Measurements from ENCODE around the gene OTOG. TPM values are rescaled to one million over a fixed set of nuclear protein-coding genes. Genes with fewer than 3 reads are reported as not detected.

OTOG gene
- total and polyA plus RNA-seq, 2 of the 8 experiments (the other 6 are each of a cell fraction or from before 2014, with no cell fraction given) = 0.41 to 1.5 TPM

DNA sequence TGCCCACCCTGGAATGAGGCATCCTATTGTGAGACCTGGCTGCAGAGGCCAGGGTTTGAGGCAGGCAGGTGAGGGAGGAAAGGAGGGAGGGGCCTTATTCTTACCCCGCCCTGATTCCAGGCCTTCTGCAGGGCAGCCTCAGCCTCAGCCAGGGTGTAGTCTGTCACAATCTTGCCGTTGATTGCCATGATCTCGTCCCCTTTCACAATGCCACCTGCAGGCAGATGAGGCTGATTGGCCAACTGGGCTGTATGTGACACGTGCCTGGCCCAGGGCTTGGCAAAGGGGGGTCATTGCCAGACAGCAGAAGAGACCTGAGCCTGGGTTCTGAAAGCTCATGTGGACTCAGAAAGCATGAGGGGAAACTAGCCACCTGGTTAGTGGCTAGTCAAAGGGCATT lies 49.0 kb upstream of the OTOG start:
- Histone ChIP-seq H3K4me3 (ENCODE audit: extremely low read depth in 1 of 4, insufficient read depth in 2 of 4, low read depth in 3 of 4, low read length in 4 of 4) (no peak overlapping the region), H4K8ac (ENCODE audit: extremely low read depth, insufficient read depth, low read length) (no peak overlapping the region; the same call in 1 of the 2 replicates), H3K27me3 (replicated peaks in 1 of 4; ENCODE audit: control insufficient read depth in 3 of 4, extremely low read depth in 1 of 4, insufficient read depth in 3 of 4, low read length in 3 of 4) (no peaks in the 10 kb centered on the region; a peak in 2 of 7 replicates), H2AFZ (ENCODE audit: low read length) (no peak overlapping the region), H2BK12ac (ENCODE audit: low read depth, low read length) (no peak overlapping the region), H2BK15ac (ENCODE audit: low read length) (no peak overlapping the region), H3K23ac (ENCODE audit: insufficient read length) (no peak overlapping the region), H2BK20ac (ENCODE audit: low read length) (no peak overlapping the region), H3K4me1 (replicated peaks in 1 of 4; ENCODE audit: control insufficient read depth in 3 of 4, insufficient read depth in 4 of 4, low read length in 3 of 4) (peaks cover 0 to 6% (median 2%) of the 10 kb centered on the region in 4 experiments; a peak in 3 of 7 replicates), H3K23me2 (ENCODE audit: low read depth, low read length) (no peaks in the 10 kb centered on the region), H4K5ac (ENCODE audit: insufficient read length, low read depth, low read length) (no peak overlapping the region), H3K4ac (replicated peaks; ENCODE audit: insufficient read length, low read depth, low read length) (no peak overlapping the region), H3K56ac (replicated peaks; ENCODE audit: insufficient read length, low read depth, low read length) (no peak overlapping the region), H2BK120ac (replicated peaks; ENCODE audit: low read depth, low read length) (no peak overlapping the region), H3K9me3 (ENCODE audit: insufficient read depth in 2 of 2, low read depth in 1 of 2, low read length in 1 of 2) (no peaks in the 10 kb centered on the region), H4K91ac (replicated peaks; ENCODE audit: insufficient read length, low read length) (no peak overlapping the region), H2BK5ac (ENCODE audit: low read depth, low read length) (no peak overlapping the region), H3K36me3 (ENCODE audit: control insufficient read depth in 2 of 4, insufficient read depth in 4 of 4, low read length in 3 of 4) (no peaks in the 10 kb centered on the region), H2AK5ac (ENCODE audit: low read depth, low read length) (no peak overlapping the region), H3K14ac (ENCODE audit: insufficient read length) (no peak overlapping the region), H3K4me2 (ENCODE audit: insufficient read depth in 1 of 2, low read depth in 2 of 2, low read length in 2 of 2) (no peak overlapping the region), H3K9ac (replicated peaks in 1 of 4; ENCODE audit: extremely low read depth in 1 of 4, low read depth in 3 of 4, low read length in 3 of 4) (no peak overlapping the region), H3K79me1 (ENCODE audit: low read depth, low read length) (no peaks in the 10 kb centered on the region), H3K18ac (ENCODE audit: extremely low read depth, low read length) (no peak overlapping the region), H4K20me1 (replicated peaks in 1 of 2; ENCODE audit: control insufficient read depth in 1 of 2, insufficient read depth in 2 of 2, low read length in 2 of 2) (no peaks in the 10 kb centered on the region), H3K27ac (ENCODE audit: low read depth, low read length) (no peak overlapping the region), H3K79me2 (ENCODE audit: control insufficient read depth in 1 of 2, insufficient read depth in 2 of 2, low read length in 2 of 2) (no peaks in the 10 kb centered on the region)
- CTCF ChIA-PET (ENCODE audit: partially characterized antibody) = interaction anchor here (0.8 to 44.8 kb wide), 21 partner anchors 8 to 150 kb away, joined by 3 to 1414 read pairs (median 4); partner anchors contain the start of genes ABCC8 and KCNJ11
- FAIRE-seq = no peak
- 50% methylated on average over 4 of the region's 4 CpGs; no CpG with 5 or more reads in 1 of the 2 experiments for WGBS, 2 experiments (ENCODE audit: extremely low coverage in 1 of 2, insufficient coverage in 1 of 2, insufficient read length in 1 of 2, insufficient replicate concordance in 2 of 2, low coverage in 1 of 2, low lambda C conversion rate in 2 of 2, missing lambda C conversion rate in 1 of 2)
- DNase-seq (ENCODE audit: low read depth in 1 of 2, low spot score in 2 of 2) = peak in 1 of 2 experiments; percentile 50
- TF ChIP-seq, protein P1, sequence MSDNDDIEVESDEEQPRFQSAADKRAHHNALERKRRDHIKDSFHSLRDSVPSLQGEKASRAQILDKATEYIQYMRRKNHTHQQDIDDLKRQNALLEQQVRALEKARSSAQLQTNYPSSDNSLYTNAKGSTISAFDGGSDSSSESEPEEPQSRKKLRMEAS (IDR thresholded peaks at IDR 0.05) = peak; percentile 43; the same call in 1 of the 2 replicates
- peak; percentile 32; the same call in 1 of the 2 replicates for TF ChIP-seq CEBPB (IDR thresholded peaks at IDR 0.05; ENCODE audit: low read depth, low read length)
- TF ChIP-seq, protein P2, sequence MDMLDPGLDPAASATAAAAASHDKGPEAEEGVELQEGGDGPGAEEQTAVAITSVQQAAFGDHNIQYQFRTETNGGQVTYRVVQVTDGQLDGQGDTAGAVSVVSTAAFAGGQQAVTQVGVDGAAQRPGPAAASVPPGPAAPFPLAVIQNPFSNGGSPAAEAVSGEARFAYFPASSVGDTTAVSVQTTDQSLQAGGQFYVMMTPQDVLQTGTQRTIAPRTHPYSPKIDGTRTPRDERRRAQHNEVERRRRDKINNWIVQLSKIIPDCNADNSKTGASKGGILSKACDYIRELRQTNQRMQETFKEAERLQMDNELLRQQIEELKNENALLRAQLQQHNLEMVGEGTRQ (IDR thresholded peaks at IDR 0.05; ENCODE audit: low read length) = no peak
- POLR2A ChIA-PET (ENCODE audit: partially characterized antibody) = interaction anchor here (0.8 to 1.5 kb wide), 4 partner anchors 10 to 114 kb away, joined by 3 to 4 read pairs (median 4); partner anchors contain the start of gene OTOG
